CD4-positive, alpha-beta memory T cell (primary cell): Measurements from ENCODE around the gene IL20. TPM values are rescaled to one million over a fixed set of nuclear protein-coding genes. Genes with fewer than 3 reads are reported as not detected.

ENCODE experiments used
- CTCF ChIA-PET: fragments of 350-600 bp; sonication (Branson Sonifier 250); formaldehyde crosslinking; loops from one replicate; lab custom pipeline; 2021; ENCODE audit warnings: inconsistent platforms; ENCODE audit not compliant: partially characterized antibody; lab: Charles Lee
- POLR2A ChIA-PET: fragments of 350-600 bp; sonication (Branson Sonifier 250); formaldehyde crosslinking; loops from one replicate; lab custom pipeline; 2021; ENCODE audit not compliant: partially characterized antibody; lab: Charles Lee
- DNase-seq, 5 donors: peaks; one replicate each; pipeline versions ENCODE4 v3.0.0 to v3.0.0-alpha.2; 2020 to 2022; ENCODE audit warnings: mixed read lengths in 1 of 5
- H3K27ac ChIP-seq: one replicate; pipeline ENCODE4 v1.7.0; 2013; ENCODE audit warnings: low read depth, low read length
- H3K27me3 ChIP-seq: 2 replicates; pipeline ENCODE4 v1.7.0; 2013; ENCODE audit warnings: mild to moderate bottlenecking, low read length, moderate library complexity; ENCODE audit not compliant: insufficient read depth
- H3K36me3 ChIP-seq: 2 replicates; pipeline ENCODE4 v1.7.0; 2013; ENCODE audit warnings: mild to moderate bottlenecking, low read length, moderate library complexity; ENCODE audit not compliant: insufficient read depth
- H3K4me1 ChIP-seq: 2 replicates; pipeline ENCODE4 v1.7.0; 2013; ENCODE audit warnings: mild to moderate bottlenecking, low read length, moderate library complexity; ENCODE audit not compliant: insufficient read depth
- H3K4me3 ChIP-seq, 2 donors: one replicate each; pipeline ENCODE4 v1.7.0; 2013; ENCODE audit warnings: low read length in 2 of 2, mild to moderate bottlenecking in 1 of 2
- H3K9me3 ChIP-seq, 2 donors: one replicate each; pipeline ENCODE4 v1.7.0; 2013; ENCODE audit warnings: low read length in 2 of 2, control low read depth in 1 of 2; ENCODE audit not compliant: control insufficient read depth in 1 of 2
- H3K27ac Mint-ChIP-seq, 7 donors: one replicate each; pipeline ENCODE4 v1.8.0; 2020 to 2021; ENCODE audit warnings: mixed read lengths in 7 of 7, mild to moderate bottlenecking in 6 of 7, inconsistent platforms in 3 of 7, moderate library complexity in 3 of 7
- H3K27me3 Mint-ChIP-seq, 2 donors: one replicate each; pipeline ENCODE4 v1.8.0; 2020 to 2021; ENCODE audit warnings: mixed read lengths in 2 of 2
- H3K36me3 Mint-ChIP-seq, 2 donors: one replicate each; pipeline ENCODE4 v1.8.0; 2020 to 2021; ENCODE audit warnings: mixed read lengths in 2 of 2, inconsistent platforms in 1 of 2, mild to moderate bottlenecking in 1 of 2
- H3K4me1 Mint-ChIP-seq, 4 donors: one replicate each; pipeline ENCODE4 v1.8.0; 2020 to 2021; ENCODE audit warnings: mixed read lengths in 4 of 4, mild to moderate bottlenecking in 1 of 4
- H3K4me3 Mint-ChIP-seq, 8 donors: one replicate each; pipeline ENCODE4 v1.8.0; 2020 to 2021; ENCODE audit warnings: mixed read lengths in 8 of 8, mild to moderate bottlenecking in 7 of 8, moderate library complexity in 6 of 8, inconsistent platforms in 3 of 8
- H3K9me3 Mint-ChIP-seq, 8 donors: one replicate each; pipeline ENCODE4 v1.8.0; 2020 to 2021; ENCODE audit warnings: mixed read lengths in 8 of 8, mild to moderate bottlenecking in 5 of 8, inconsistent platforms in 3 of 8, moderate library complexity in 1 of 8
- intact Hi-C: fragments of 100-400 bp; cut with micrococcal nuclease; formaldehyde crosslinking; loops from one replicate; pipeline ENCODE4 v1.15.1; 2023
- polyA plus RNA-seq, 2 donors: library from polyadenylated mRNA; unstranded; fragments of 300-500 nt; fragmentation: Illumina TruSeq; gene quantifications; one replicate each; pipeline ENCODE4 v1.2.3, GENCODE V29; 2021
- total RNA-seq, 2 experiments: library from RNA; stranded (reverse); gene quantifications; one replicate each; pipeline ENCODE4 v1.2.3, GENCODE V29; 2021

IL20 gene
- total and polyA plus RNA-seq, 4 experiments from 2014 or later = not detected

GRCh38 chr1:206883160-206883559 lies 17.7 kb downstream of the IL20 start:
- CTCF ChIA-PET = interaction anchor here (1.2 to 3.9 kb wide), 4 partner anchors 10 to 29 kb away, joined by 5 to 15 read pairs (median 12); partner anchors contain the start of gene IL20
- no peak overlapping the region for H3K4me3 ChIP-seq
- no peak overlapping the region for H3K4me3 Mint-ChIP-seq
- peaks cover 0 to 4% of the 10 kb centered on the region in 2 donors for H3K9me3 ChIP-seq
- no peaks in the 10 kb centered on the region for H3K4me1 ChIP-seq
- POLR2A ChIA-PET = interaction anchor here (1.0 to 2.2 kb wide), 4 partner anchors 10 to 29 kb away, joined by 3 to 7 read pairs (median 4); no protein-coding TSS in a partner anchor
- peaks cover 0 to 2% (median under 1%) of the 10 kb centered on the region in 4 donors for H3K4me1 Mint-ChIP-seq
- peaks cover 5 to 8% of the 10 kb centered on the region in 2 donors for H3K27me3 Mint-ChIP-seq
- DNase-seq = no peak
- no peaks in the 10 kb centered on the region for H3K27me3 ChIP-seq
- H3K9me3 Mint-ChIP-seq = peaks cover 0 to 17% (median 11%) of the 10 kb centered on the region in 8 donors
- H3K27ac ChIP-seq = no peak overlapping the region
- no peaks in the 10 kb centered on the region for H3K36me3 ChIP-seq
- H3K27ac Mint-ChIP-seq = no peak overlapping the region
- intact Hi-C loops = no loop called here
- H3K36me3 Mint-ChIP-seq = peaks cover 5 to 13% of the 10 kb centered on the region in 2 donors

DNA sequence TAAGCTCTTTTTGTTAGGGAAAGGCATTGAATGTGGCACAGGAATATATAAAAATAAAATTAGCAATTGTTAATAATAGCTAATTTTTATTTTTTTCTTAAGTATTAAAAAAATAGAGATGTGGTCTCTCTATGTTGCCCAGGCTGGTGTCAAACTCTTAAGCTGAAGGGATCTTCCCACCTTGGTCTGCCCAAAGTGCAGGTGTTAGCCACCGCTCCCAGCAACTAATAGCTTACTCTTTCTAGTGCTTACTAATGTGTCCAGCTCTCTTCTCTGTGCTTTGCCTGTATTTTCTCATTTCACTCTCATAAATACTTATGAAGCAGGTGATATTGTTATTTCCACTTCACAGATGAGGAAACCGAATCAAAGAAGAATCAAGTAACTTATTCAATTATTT lies 18.5 kb downstream of the IL20 start:
- Histone ChIP-seq H3K27ac (no peak overlapping the region), H3K4me3 (no peak overlapping the region), H3K4me1 (no peaks in the 10 kb centered on the region), H3K36me3 (no peaks in the 10 kb centered on the region), H3K9me3 (no peaks in the 10 kb centered on the region), H3K27me3 (no peaks in the 10 kb centered on the region)
- Mint-ChIP-seq H3K4me1 (peaks cover 2 to 5% (median 3%) of the 10 kb centered on the region in 4 donors), H3K36me3 (peaks cover 0 to 9% of the 10 kb centered on the region in 2 donors), H3K4me3 (no peak overlapping the region), H3K9me3 (peaks cover 0 to 10% (median 6%) of the 10 kb centered on the region in 8 donors), H3K27ac (peak overlapping the region in 1 of 7 donors; percentile 13), H3K27me3 (peaks cover 4 to 10% of the 10 kb centered on the region in 2 donors)
- no peak for DNase-seq
- ChIA-PET POLR2A (interaction anchor here (1.0 to 2.2 kb wide), 4 partner anchors 9 to 29 kb away, joined by 3 to 7 read pairs (median 4); no protein-coding TSS in a partner anchor), CTCF (interaction anchor here (0.8 to 3.9 kb wide), 7 partner anchors 11 to 98 kb away, joined by 3 to 15 read pairs (median 10); partner anchors contain the start of gene IL20)
- intact Hi-C loops = no loop called here

DNA sequence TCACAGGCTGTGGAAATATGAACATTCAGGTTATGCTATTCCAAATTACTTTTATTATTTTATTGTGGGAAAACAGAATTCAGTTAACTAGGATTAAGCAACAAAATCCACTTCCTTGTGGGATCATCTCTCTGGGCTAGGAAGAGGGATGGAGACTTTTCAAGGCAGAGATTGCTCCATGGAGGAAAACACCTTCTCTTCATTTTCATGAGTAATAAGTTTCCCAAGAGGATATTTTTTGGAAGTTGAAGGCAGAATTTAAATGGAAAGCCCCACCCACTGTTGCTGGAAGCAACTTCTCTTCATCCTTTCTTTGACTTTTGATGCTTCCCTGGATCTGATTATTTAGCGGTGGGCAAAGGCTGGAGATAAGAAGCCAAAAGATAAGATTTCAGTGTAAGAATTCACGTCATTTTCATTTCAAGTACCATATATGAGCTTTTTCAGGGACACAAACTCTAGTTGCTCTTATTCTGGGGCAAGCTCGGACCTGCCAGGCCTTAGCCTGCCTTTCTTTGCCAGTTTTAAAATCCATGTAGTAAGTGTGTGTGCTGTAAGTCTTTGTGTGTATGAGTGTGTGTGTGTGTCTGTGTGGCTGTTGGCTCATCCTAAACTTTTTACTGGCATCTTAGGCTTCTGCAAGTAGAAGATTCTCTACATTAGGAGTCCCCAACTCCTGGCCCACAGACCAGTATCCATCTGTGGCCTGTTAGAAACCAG lies 20.1 kb downstream of the IL20 start:
- peaks cover 5% of the 10 kb centered on the region for H3K4me1 ChIP-seq
- intact Hi-C loops = no loop called here
- ChIA-PET CTCF (interaction anchor here (0.6 to 3.9 kb wide), 5 partner anchors 12 to 48 kb away, joined by 3 to 14 read pairs (median 11); partner anchors contain the start of gene IL20), POLR2A (interaction anchor here (2.2 kb wide), 1 partner anchor 15 kb away, joined by 7 read pairs; no protein-coding TSS in a partner anchor)
- H3K27me3 ChIP-seq = no peaks in the 10 kb centered on the region
- H3K4me3 Mint-ChIP-seq = no peak overlapping the region
- H3K4me3 ChIP-seq = no peak overlapping the region
- no peak for DNase-seq
- H3K27ac Mint-ChIP-seq = no peak overlapping the region
- no peak overlapping the region for H3K27ac ChIP-seq
- H3K9me3 ChIP-seq = no peaks in the 10 kb centered on the region
- H3K4me1 Mint-ChIP-seq = peaks cover 6 to 19% (median 11%) of the 10 kb centered on the region in 4 donors
- peaks cover 5 to 10% of the 10 kb centered on the region in 2 donors for H3K27me3 Mint-ChIP-seq
- no peaks in the 10 kb centered on the region for H3K36me3 Mint-ChIP-seq
- no peaks in the 10 kb centered on the region for H3K36me3 ChIP-seq
- no peaks in the 10 kb centered on the region for H3K9me3 Mint-ChIP-seq

- POLR2A ChIA-PET = interaction anchor here (1.2 kb wide), 1 partner anchor 20 kb away, joined by 3 read pairs; no protein-coding TSS in a partner anchor
- H3K27ac Mint-ChIP-seq = peak overlapping the region in 1 of 7 donors; percentile 33
Observed at GRCh38 chr1:206886831-206887230, 21.4 kb downstream of the IL20 start.

GRCh38 chr1:206887701-206888100 lies 22.3 kb downstream of the IL20 start:
- POLR2A ChIA-PET = interaction anchor here (1.0 to 1.2 kb wide), 2 partner anchors 19 to 31 kb away, joined by 3 read pairs; no protein-coding TSS in a partner anchor
- no peaks in the 10 kb centered on the region for H3K36me3 ChIP-seq
- CTCF ChIA-PET = interaction anchor here (0.6 to 3.3 kb wide), 5 partner anchors 23 to 79 kb away, joined by 3 to 11 read pairs (median 4); partner anchors contain the start of gene IL20

More at GRCh38 chr1:206886831-206887230, 21.4 kb downstream of the IL20 start:
- peaks cover 16% of the 10 kb centered on the region for H3K4me1 ChIP-seq
- Mint-ChIP-seq H3K4me1 (peaks cover 13 to 33% (median 20%) of the 10 kb centered on the region in 4 donors), H3K9me3 (no peaks in the 10 kb centered on the region), H3K4me3 (no peak overlapping the region), H3K27me3 (peaks cover 5 to 6% of the 10 kb centered on the region in 2 donors), H3K36me3 (no peaks in the 10 kb centered on the region)
- no peaks in the 10 kb centered on the region for H3K9me3 ChIP-seq
- no peak overlapping the region for H3K27ac ChIP-seq
- no peaks in the 10 kb centered on the region for H3K36me3 ChIP-seq
- H3K4me3 ChIP-seq = no peak overlapping the region
- DNase-seq = no peak
- intact Hi-C loops = no loop called here
- H3K27me3 ChIP-seq = no peaks in the 10 kb centered on the region
- CTCF ChIA-PET = interaction anchor here (0.9 to 3.3 kb wide), 4 partner anchors 15 to 172 kb away, joined by 3 to 11 read pairs (median 4); partner anchors contain the start of gene IL20

DNA sequence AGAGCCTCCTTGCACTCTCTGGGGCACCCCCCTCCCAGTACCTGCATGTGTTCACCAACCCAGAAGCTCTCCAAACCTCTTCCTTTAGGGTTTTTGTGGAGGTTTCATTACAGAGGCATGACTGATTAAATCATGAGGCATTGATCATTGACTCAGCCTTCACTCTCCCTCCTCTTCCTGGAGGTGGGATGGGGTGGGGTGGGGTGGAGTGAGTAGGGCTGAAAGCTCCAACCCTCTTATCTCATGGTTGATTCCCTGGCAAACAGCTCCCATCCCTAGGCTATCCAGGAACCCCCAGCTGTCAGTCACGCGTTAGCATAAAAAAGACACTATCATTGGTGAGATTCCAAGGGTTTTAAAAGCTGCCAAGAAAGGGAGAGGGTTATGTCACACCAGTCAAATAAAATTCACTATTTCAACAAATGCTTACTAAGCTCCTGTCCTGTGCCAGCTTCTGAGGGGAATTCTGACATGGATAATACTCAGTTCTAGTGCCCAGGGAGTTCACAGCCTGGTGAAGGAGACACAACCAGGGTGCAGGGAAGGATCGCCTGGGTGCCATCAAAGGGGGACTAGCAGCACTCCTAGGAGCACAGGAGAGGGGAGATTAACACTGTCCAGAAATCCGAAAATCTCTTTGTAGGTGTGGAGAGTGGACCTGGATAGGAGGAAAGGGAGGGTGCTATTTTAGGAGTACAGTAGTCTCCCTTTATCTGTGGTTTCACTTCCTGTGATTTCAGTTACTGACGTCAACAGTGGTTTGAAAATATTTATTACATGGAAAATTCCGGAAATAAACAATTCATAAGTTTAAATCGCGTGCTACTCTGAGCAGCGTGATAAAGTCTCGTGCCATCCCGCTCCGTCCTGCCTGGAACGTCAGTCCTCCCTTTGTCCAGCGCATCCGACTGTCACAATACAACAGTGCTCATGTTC lies 25.0 kb downstream of the IL20 start:
- intact Hi-C loops = no loop called here
- Histone ChIP-seq H3K27me3 (no peaks in the 10 kb centered on the region), H3K4me3 (no peak overlapping the region), H3K9me3 (no peaks in the 10 kb centered on the region), H3K27ac (no peak overlapping the region), H3K36me3 (no peaks in the 10 kb centered on the region), H3K4me1 (peaks cover 16% of the 10 kb centered on the region)
- peak overlapping the region in 6 of 7 donors; percentile 11 to 85 (median 52) for H3K27ac Mint-ChIP-seq
- peaks cover 5 to 6% of the 10 kb centered on the region in 2 donors for H3K27me3 Mint-ChIP-seq
- H3K4me3 Mint-ChIP-seq = peak overlapping the region in 6 of 8 donors; percentile 22 to 77 (median 69)
- H3K4me1 Mint-ChIP-seq = peaks cover 13 to 35% (median 22%) of the 10 kb centered on the region in 4 donors
- peak in 3 of 5 donors; percentile 20 to 32 (median 30) for DNase-seq
- H3K9me3 Mint-ChIP-seq = peaks cover 0 to under 1% (median 0%) of the 10 kb centered on the region in 8 donors
- ChIA-PET CTCF (interaction anchor here (1.0 to 2.4 kb wide), 4 partner anchors 9 to 92 kb away, joined by 3 to 8 read pairs (median 4); no protein-coding TSS in a partner anchor), POLR2A (interaction anchor here (0.9 to 1.2 kb wide), 3 partner anchors 19 to 35 kb away, joined by 3 to 4 read pairs (median 3); no protein-coding TSS in a partner anchor)
- H3K36me3 Mint-ChIP-seq = peaks cover 0 to 8% of the 10 kb centered on the region in 2 donors

More at GRCh38 chr1:206887701-206888100, 22.3 kb downstream of the IL20 start:
- intact Hi-C loops = no loop called here
- Histone ChIP-seq H3K4me3 (no peak overlapping the region), H3K27me3 (no peaks in the 10 kb centered on the region), H3K27ac (no peak overlapping the region), H3K4me1 (peaks cover 16% of the 10 kb centered on the region), H3K9me3 (no peaks in the 10 kb centered on the region)
- no peak for DNase-seq
- H3K27ac Mint-ChIP-seq = no peak overlapping the region
- H3K9me3 Mint-ChIP-seq = no peaks in the 10 kb centered on the region
- no peaks in the 10 kb centered on the region for H3K36me3 Mint-ChIP-seq
- peaks cover 5% of the 10 kb centered on the region in 2 donors for H3K27me3 Mint-ChIP-seq
- H3K4me3 Mint-ChIP-seq = no peak overlapping the region
- peaks cover 13 to 35% (median 21%) of the 10 kb centered on the region in 4 donors for H3K4me1 Mint-ChIP-seq
